ENCODE data around the gene PPIA.

The PPIA gene

GRCh38 chr7:44750921-44751571 is 45.4 kb upstream of the PPIA start:
- H3K4me3 ChIP-seq (ENCODE audit: low read depth in 1 of 2, low read length in 1 of 2): no peak overlapping the region
- H3K36me3 ChIP-seq: no peaks in the 10 kb centered on the region
- H3K9me3 ChIP-seq: no peaks in the 10 kb centered on the region
- TF ChIP-seq CTCF (IDR thresholded peaks at IDR 0.05): no peak
- peaks cover 18 to 24% of the 10 kb centered on the region in 2 experiments for H3K4me1 ChIP-seq (ENCODE audit: control insufficient read depth in 1 of 2, insufficient read depth in 1 of 2, low read depth in 1 of 2, low read length in 1 of 2)
- no peak overlapping the region for H3K27ac ChIP-seq
- no peaks in the 10 kb centered on the region for H3K27me3 ChIP-seq

- H3K4me3 ChIP-seq (ENCODE audit: low read depth in 1 of 2, low read length in 1 of 2): no peak overlapping the region
- peaks cover 16% of the 10 kb centered on the region for H3K36me3 ChIP-seq
- no peak overlapping the region for H3K27ac ChIP-seq
- TF ChIP-seq CTCF (IDR thresholded peaks at IDR 0.05): no peak
- H3K4me1 ChIP-seq (ENCODE audit: control insufficient read depth in 1 of 2, insufficient read depth in 1 of 2, low read depth in 1 of 2, low read length in 1 of 2): peaks cover 15 to 21% of the 10 kb centered on the region in 2 experiments
- no peaks in the 10 kb centered on the region for H3K9me3 ChIP-seq
- no peaks in the 10 kb centered on the region for H3K27me3 ChIP-seq
Observed at GRCh38 chr7:44752822-44753221, 43.7 kb upstream of the PPIA start.

- Histone ChIP-seq H3K36me3 (peaks cover 36% of the 10 kb centered on the region), H3K27ac (no peak overlapping the region), H3K9me3 (no peaks in the 10 kb centered on the region), H3K4me3 (ENCODE audit: low read depth in 1 of 2, low read length in 1 of 2) (no peak overlapping the region), H3K4me1 (ENCODE audit: control insufficient read depth in 1 of 2, insufficient read depth in 1 of 2, low read depth in 1 of 2, low read length in 1 of 2) (peaks cover 3 to 7% of the 10 kb centered on the region in 2 experiments), H3K27me3 (no peaks in the 10 kb centered on the region)
- no peak for TF ChIP-seq CTCF (IDR thresholded peaks at IDR 0.05)
Observed at GRCh38 chr7:44754802-44755697, 41.4 kb upstream of the PPIA start.

GRCh38 chr7:44755698-44756627 is 40.5 kb upstream of the PPIA start:
- no peak for TF ChIP-seq CTCF (IDR thresholded peaks at IDR 0.05)
- H3K4me3 ChIP-seq (ENCODE audit: low read depth in 1 of 2, low read length in 1 of 2): no peak overlapping the region
- no peaks in the 10 kb centered on the region for H3K9me3 ChIP-seq
- peaks cover 45% of the 10 kb centered on the region for H3K36me3 ChIP-seq
- H3K27ac ChIP-seq: no peak overlapping the region
- H3K27me3 ChIP-seq: no peaks in the 10 kb centered on the region
- no peaks in the 10 kb centered on the region for H3K4me1 ChIP-seq (ENCODE audit: control insufficient read depth in 1 of 2, insufficient read depth in 1 of 2, low read depth in 1 of 2, low read length in 1 of 2)

- TF ChIP-seq CTCF (IDR thresholded peaks at IDR 0.05): no peak
- no peaks in the 10 kb centered on the region for H3K27me3 ChIP-seq
- H3K4me3 ChIP-seq (ENCODE audit: low read depth in 1 of 2, low read length in 1 of 2): no peak overlapping the region
- no peak overlapping the region for H3K27ac ChIP-seq
- no peaks in the 10 kb centered on the region for H3K4me1 ChIP-seq (ENCODE audit: control insufficient read depth in 1 of 2, insufficient read depth in 1 of 2, low read depth in 1 of 2, low read length in 1 of 2)
- H3K36me3 ChIP-seq: peaks cover 54% of the 10 kb centered on the region
- no peaks in the 10 kb centered on the region for H3K9me3 ChIP-seq
Observed at GRCh38 chr7:44756904-44757303, 39.6 kb upstream of the PPIA start.
